Muscle of back (tissue), 11 donors: ENCODE measurements around the gene C3. TPM values are rescaled to one million over a fixed set of nuclear protein-coding genes. Genes with fewer than 3 reads are reported as not detected.
"Not testable (repeated sequence)": the region's sequence is repeated elsewhere in the genome, so short reads cannot be mapped to it uniquely, and the experiment has no call there.

Source experiments
- DNase-seq, 3 donors: peaks; one replicate each; pipeline versions ENCODE4 v3.0.0 to v3.0.0-alpha.2; 2013
- polyA plus RNA-seq, 10 donors: library from polyadenylated mRNA; unstranded; fragments of 120-200 nt; gene quantifications; one replicate each; pipeline ENCODE4 v1.2.1, GENCODE V29; 2013; ENCODE audit not compliant: insufficient read length in 10 of 10

The C3 gene
- polyA plus RNA-seq, 10 donors, result 3.4 to 13.9 (median 8.9) TPM

DNA sequence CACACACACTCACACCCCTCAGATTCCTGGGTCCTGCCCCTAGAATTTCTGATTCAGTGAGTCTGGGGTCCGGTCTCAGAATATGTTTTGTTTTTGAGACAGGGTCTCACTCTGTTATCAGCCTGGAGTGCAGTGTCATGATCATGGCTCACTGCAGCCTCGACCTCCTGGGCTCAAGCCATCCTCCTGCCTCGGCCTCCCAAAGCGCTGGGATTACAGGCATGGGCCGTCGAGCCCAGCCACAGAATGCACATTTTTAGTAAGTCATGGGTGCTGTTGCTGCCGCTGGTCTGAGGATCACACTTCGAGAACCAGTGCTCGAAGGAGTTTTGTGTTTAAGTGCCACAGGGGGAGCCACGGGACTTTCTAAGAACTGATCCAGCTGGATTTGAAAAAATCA is 28.4 kb downstream of the C3 start:
- DNase-seq, result no peak

GRCh38 chr19:6691342-6691741 is 29.1 kb downstream of the C3 start:
- DNase-seq, result no peak

DNA sequence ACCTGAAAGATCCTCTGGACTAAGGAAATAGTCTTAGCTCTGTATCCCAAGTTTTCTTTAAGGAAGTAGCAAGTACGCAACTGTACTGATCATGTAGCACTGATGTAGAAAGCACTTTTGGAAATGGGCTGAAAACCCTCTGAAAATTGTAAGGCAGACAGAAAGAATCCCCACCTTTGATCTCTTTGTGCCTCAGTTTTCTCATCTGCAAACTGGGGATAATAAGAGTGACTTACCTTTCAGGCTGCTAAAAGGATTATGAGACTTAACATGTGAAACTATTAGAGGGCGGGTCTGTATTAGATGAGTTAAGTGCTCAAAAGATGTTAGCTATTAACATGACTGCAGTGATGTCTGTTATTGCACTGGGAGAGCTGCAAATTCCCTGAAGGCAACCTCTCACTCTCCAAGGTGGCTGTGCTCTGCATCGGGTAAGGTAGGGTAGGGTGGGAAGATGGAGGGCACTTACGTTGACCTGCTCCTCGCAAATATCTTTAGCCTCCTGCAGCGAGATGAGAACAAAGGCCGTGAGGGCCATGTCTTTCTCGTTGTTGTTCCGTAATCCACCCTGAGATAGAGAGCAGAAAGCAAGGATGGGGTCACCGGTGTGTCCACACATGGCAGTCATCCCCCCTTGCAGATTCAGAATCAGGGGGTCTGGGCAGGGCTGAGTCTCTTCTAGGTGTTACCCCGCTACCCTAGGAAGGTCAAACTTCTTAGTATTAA is 30.1 kb downstream of the C3 start:
- DNase-seq, result no peak

DNA sequence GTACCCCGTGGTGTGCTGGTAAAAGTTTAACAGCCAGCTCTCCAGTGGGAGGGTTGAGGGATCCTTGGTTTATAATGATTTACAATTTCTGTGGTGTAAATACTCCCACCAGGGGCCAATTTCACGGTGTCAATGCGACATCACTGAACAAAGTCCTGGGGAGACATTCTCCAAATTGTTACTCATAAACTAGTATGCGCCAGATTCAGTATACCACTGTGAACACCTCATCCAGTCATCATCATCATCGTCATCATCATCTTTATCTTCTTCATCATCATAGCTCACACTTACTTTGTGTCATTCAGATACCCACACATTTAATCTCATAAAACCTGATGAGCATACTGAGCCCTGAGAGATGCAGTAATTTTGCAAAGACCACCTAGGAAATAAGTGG is 33.3 kb downstream of the C3 start:
- no peak for DNase-seq

DNA sequence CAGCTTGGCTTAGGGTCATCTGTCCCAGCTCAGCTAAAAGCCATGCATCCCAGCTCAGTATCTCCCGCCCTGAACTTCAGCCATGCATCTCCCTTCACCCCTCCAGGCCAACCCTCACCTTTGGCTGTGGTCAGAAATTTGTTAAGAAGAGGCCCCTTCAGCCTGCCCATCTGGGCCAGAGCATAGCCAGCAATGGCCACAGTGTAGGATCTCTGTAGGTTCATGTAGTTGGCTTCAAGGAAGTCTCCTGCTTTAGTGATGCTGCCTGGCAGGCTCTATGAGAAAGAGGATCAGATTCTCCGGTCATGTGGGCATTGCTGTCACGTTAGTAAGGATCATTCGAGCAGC is 33.8 kb downstream of the C3 start:
- DNase-seq, result no peak

DNA sequence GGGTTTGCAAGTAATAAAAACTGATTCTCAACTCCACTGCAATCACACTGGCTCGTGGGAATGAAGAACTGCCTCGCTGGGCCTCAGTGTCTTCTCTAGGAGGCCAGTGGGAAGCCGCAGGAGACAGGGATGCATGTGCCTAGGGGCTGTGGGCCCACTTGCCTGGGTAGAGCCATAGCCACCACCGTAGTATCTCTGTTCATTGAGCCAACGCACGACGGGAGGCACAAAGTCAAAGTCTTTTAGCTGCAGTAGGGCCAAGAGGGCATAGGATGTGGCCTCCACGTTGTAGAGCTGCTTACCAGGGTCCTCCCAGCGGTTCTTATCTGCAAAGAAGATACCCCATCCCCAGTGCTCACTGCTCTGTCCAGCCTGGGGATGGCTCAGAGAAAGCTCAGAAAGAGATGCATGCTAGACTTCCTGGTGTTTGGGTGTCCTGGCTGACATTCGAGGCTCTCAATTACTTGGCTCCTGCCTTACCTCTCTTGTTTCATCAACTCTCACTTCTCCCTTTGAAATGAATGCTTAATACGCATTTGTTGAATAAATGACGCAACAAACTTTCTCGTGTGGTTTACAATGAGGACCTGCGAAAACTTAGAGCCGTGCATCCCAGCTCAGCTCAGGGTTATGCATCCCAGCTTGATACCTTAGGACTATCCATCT is 34.4 kb downstream of the C3 start:
- no peak for DNase-seq

DNA sequence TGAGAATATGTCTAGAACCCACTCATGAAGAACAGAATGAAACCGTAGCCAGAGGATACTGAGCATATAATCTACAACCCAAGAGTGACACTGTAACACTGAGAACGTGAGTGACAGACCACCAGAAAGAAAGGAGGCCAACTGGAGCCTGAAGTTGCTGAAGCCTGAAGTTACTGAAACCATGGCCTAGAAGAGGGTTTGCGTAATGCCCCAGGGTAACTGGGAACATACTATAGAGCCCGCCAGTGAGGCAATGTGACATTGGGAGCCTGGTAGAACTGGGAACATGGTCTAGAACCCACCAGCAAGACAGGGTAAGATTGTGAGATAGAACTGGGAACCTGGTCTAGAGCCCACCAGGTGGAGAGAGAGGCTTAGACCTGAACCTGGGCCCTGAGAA is 35.0 kb downstream of the C3 start:
- DNase-seq, result no peak

DNA sequence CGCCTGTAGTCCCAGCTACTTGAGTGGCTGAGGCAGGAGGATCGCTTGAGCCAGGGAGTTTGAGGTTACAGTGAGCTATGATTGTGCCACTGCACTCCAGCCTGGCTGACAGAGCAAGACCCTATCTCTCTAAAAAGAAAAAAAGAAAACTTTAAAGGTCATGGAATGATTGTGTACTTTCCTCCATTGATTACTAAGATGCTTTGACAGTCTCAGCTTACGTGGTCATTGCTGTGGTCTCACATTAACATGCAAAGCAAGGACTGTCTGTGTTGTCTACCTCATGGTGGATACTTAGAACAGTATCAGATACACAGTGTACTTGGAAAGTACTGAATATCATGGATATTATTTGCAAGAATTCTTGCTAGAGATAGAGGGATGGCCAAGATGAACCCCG is 36.5 kb downstream of the C3 start:
- DNase-seq, result no peak

- DNase-seq, result no peak
These were observed 37.8 kb downstream of the C3 start for GRCh38 chr19:6682607-6683128.

GRCh38 chr19:6680141-6680540 is 40.3 kb downstream of the C3 start:
- DNase-seq, result no peak

GRCh38 chr19:6679139-6679538 is 41.3 kb downstream of the C3 start:
- DNase-seq, result no peak

DNA sequence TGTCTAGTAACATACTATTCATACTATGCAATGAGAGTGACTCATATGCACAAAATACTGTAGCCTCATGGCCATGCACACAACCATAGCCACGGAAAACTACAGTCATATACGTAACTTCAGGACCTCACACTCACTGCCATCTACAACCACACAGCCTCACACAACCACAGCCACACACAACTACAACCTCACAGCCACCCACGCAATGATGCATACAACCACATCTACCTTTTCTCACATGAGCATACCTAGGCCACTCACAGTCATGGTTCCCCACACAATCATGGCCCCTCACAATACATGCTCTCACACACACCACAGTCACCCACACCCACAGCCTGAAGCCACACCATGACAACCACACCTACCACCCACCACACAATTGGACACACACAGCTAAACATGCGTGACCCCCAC is 41.8 kb downstream of the C3 start:
- no peak for DNase-seq

DNA sequence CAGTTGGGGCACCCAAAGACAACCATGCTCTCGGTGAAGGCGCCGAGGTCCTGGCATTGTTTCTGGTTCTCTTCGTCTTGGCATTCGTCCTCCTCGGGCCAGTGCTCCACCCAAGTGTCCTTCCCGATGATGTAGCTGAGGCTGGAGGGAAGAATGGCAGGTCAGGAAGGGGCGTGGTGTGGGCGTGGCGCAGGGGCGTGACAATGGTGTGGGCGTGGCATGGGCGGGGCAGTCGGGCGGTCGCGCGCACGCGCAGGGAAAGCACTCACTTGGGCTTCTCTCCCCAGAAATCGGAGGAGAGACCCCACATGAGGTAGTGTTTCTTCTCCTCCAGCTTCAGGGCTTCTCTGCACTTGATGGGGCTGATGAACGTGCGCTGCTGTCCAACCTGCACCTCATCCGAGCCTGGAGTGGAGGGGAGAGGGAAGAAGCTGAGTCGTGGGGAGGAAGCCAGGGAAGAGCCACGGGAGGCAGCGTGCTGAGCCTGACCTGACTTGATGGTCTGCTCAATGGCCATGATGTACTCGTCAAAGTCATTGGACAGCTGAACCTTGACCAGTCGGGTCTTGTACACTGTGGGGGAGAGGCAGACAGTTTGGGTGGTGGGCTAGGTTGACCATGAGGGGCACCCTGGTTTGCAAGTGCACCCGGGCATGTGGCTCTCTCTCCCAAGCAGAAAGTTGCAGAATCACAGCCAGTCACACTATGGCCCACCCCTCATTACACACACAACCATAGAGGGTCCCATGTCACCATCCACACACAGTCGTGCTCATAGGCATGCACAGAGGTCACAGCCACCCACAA is 42.4 kb downstream of the C3 start:
- DNase-seq, result no peak

DNA sequence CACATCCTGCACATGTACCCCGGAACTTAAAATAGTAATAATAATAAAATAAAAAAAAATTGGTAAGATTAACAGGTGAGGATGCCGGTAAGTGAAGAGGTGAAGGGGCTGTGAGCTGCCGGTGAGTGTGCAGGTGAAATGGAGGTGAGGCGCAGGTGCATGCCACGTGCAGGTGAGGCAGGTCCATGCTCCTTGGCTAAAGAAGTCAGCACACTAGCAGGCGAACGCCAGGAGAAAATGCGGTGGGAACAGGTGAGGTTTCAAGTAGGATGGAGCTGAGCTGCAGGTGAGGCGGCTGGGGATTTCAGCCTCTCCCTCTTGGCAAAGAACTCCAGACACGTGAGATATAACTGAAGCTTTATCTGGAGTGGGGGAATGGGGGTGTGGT is 43.0 kb downstream of the C3 start:
- no peak for DNase-seq

- no peak for DNase-seq
These were observed 44.2 kb downstream of the C3 start for GRCh38 chr19:6676288-6676687.

DNA sequence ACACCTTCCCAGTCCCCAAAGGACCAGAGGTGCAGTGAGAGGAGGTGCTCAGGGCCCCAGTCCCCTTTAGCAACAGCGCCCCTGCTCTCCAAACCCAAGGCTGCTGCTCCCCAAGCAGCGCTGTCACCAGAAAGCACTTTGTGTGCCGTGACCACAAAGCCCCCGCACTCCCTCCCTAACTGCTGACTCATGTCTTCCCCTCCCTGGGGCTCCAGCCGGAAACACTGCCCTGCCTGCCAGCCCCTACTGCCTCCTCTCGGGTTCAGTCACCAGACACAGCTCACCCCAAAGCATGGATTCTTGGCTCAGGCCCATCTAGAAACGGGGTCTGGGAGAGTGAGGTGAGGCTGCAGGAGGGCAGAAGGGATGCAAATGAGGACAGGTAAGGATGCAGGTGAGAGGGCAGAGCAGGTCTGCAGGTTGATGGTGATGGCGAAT is 45.6 kb downstream of the C3 start:
- DNase-seq, result peak; percentile 30 to 45 (median 33)

GRCh38 chr19:6674408-6674807 is 46.0 kb downstream of the C3 start:
- not testable (repeated sequence) for DNase-seq

- DNase-seq, result no peak
These were observed 47.7 kb downstream of the C3 start for GRCh38 chr19:6672693-6673290.

- no peak for DNase-seq
These were observed 48.5 kb downstream of the C3 start for GRCh38 chr19:6671960-6672359.

DNA sequence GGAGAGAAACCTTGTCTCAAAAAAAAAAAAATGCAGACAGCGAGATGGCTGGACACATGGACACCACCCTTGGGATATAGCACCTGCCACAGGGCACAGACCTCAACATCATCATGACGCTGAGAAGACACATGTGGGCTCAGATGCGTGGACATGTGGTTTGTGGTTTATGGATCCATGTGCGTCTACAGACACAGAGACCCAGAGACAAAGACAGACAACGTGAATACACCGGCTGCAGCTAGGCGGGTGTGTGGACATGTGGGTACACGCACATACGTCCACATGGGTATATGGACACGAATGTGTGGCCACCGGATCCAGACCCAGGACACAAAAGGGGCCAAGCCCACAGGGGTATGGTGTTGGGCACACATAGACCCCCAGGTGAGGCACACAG is 51.8 kb downstream of the C3 start:
- DNase-seq, result no peak

DNA sequence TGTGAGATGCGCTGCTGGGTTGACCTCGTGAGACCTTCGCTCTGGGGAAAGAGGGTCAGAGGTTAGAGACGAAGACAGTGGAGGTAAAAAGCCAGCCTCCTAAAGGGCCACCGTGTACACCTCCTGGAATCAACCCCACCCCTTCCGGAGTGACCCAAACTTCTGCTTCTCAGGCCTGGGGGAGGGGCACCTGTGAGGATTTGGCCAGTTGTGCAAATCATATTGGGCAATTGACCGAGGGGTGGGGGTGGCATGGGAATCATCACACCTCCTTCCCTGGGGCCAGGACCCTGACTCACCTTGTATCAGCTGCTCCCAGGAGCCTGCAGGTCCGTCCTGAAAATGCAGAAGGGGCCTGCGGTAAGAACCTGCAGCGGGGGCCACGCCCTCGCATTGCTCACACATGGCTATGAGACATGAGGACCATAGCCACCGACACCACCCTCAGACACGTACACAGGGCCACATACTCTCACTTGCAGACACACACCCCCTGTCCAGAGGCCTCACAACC is 53.3 kb downstream of the C3 start:
- no peak for DNase-seq

DNA sequence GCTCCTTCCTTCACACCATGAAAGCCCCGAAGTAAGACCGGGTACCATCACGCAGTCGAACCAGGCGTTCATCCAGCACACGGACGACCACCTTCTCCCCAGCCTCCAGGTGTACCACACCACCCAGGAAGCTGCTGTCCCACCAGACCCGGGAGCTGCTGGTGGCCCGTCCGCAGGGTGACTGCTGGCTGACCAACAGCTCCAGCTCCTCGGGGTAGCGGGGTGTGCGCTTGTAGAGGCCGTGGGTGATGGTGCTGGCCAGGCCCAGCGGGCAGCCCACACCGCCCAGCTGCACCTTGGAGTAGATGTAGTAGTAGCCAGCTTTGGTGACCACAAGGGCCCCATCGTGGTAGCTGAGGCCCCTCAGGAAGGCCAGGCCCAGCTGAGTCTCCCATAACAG is 55.5 kb downstream of the C3 start:
- no peak for DNase-seq
